Ascending aorta (tissue), 2 donors: ENCODE measurements around the gene HM13. TPM values are rescaled to one million over a fixed set of nuclear protein-coding genes. Genes with fewer than 3 reads are reported as not detected.

Source experiments
- DNase-seq, 2 donors: peaks; one replicate each; pipeline ENCODE4 v3.0.0-alpha.2; 2019; ENCODE audit warnings: low spot score in 2 of 2
- H3K27ac ChIP-seq, 2 donors: fragments of 200-600 bp; sonication (generic); one replicate each; pipeline ENCODE4 v1.5.1; 2016 to 2017; ENCODE audit warnings: mild to moderate bottlenecking in 1 of 2
- H3K27me3 ChIP-seq: fragments of 200-600 bp; sonication (generic); one replicate; pipeline ENCODE4 v1.5.1; 2017
- H3K36me3 ChIP-seq, 2 donors: fragments of 200-600 bp; sonication (generic); one replicate each; pipeline ENCODE4 v1.5.1; 2016
- H3K4me1 ChIP-seq, 2 donors: fragments of 200-600 bp; sonication (generic); one replicate each; pipeline ENCODE4 v1.5.1; 2016 to 2017; ENCODE audit warnings: mild to moderate bottlenecking in 1 of 2
- H3K4me3 ChIP-seq, 2 donors: fragments of 200-600 bp; sonication (generic); one replicate each; pipeline ENCODE4 v1.5.1; 2016 to 2017; ENCODE audit warnings: mild to moderate bottlenecking in 1 of 2
- H3K9me3 ChIP-seq, 2 donors: fragments of 200-600 bp; sonication (generic); one replicate each; pipeline ENCODE4 v1.5.1; 2016
- CTCF ChIP-seq, 3 experiments: fragments of 200-600 bp in 2 of 3; fragments of 450-650 bp in 1 of 3; sonication (generic) in 2 of 3; IDR thresholded peaks; one replicate each; pipeline ENCODE4 v1.5.1; 2016 to 2019; ENCODE audit warnings: antibody characterized with exemption in 3 of 3, mild to moderate bottlenecking in 1 of 3, moderate library complexity in 1 of 3
- intact Hi-C: fragments of 100-400 bp; cut with DNase I; formaldehyde crosslinking; loops from one replicate; pipeline ENCODE4 v1.15.1; 2023
- total RNA-seq: library from RNA; depleted of rRNA; stranded (reverse); fragments of >200 nt; gene quantifications from one replicate; pipeline ENCODE4 v1.1.0, GENCODE V29; 2016

The HM13 gene
- total RNA-seq, 1 donor from 2014 or later, result 84.9 TPM

- no peak overlapping the region for H3K4me3 ChIP-seq
- no peaks in the 10 kb centered on the region for H3K27me3 ChIP-seq
- DNase-seq, result no peak
- peaks cover 24 to 54% of the 10 kb centered on the region in 2 donors for H3K36me3 ChIP-seq
- H3K9me3 ChIP-seq, result no peaks in the 10 kb centered on the region
- intact Hi-C loops, result loop anchor here (5.0 kb wide), 2 partner anchors 248 to 278 kb away; no protein-coding TSS in a partner anchor
- H3K27ac ChIP-seq, result no peak overlapping the region
- H3K4me1 ChIP-seq, result peaks cover 10 to 27% of the 10 kb centered on the region in 2 donors
- no peak for TF ChIP-seq CTCF (IDR thresholded peaks at IDR 0.05)
These were observed 50.0 kb downstream of the HM13 start for GRCh38 chr20:31564284-31564683.

- H3K27ac ChIP-seq, result no peak overlapping the region
- no peak for DNase-seq
- no peak overlapping the region for H3K4me3 ChIP-seq
- H3K27me3 ChIP-seq, result no peaks in the 10 kb centered on the region
- no peak for TF ChIP-seq CTCF (IDR thresholded peaks at IDR 0.05)
- intact Hi-C loops, result no loop called here
- H3K36me3 ChIP-seq, result peaks cover 24 to 49% of the 10 kb centered on the region in 2 donors
- H3K9me3 ChIP-seq, result no peaks in the 10 kb centered on the region
- peaks cover 5 to 21% of the 10 kb centered on the region in 2 donors for H3K4me1 ChIP-seq
These were observed 51.6 kb downstream of the HM13 start for GRCh38 chr20:31565699-31566318.

GRCh38 chr20:31566319-31566657, 52.0 kb downstream of the HM13 start:
- no peak for DNase-seq
- no peak overlapping the region for H3K27ac ChIP-seq
- TF ChIP-seq CTCF (IDR thresholded peaks at IDR 0.05), result no peak
- peaks cover 1 to 18% of the 10 kb centered on the region in 2 donors for H3K4me1 ChIP-seq
- H3K9me3 ChIP-seq, result no peaks in the 10 kb centered on the region
- peaks cover 24 to 49% of the 10 kb centered on the region in 2 donors for H3K36me3 ChIP-seq
- H3K4me3 ChIP-seq, result no peak overlapping the region
- no peaks in the 10 kb centered on the region for H3K27me3 ChIP-seq
- intact Hi-C loops, result no loop called here

GRCh38 chr20:31566658-31567379, 52.6 kb downstream of the HM13 start:
- H3K27ac ChIP-seq, result no peak overlapping the region
- peaks cover 0 to 13% of the 10 kb centered on the region in 2 donors for H3K4me1 ChIP-seq
- intact Hi-C loops, result no loop called here
- H3K4me3 ChIP-seq, result no peak overlapping the region
- no peak for DNase-seq
- no peaks in the 10 kb centered on the region for H3K27me3 ChIP-seq
- H3K36me3 ChIP-seq, result peaks cover 24 to 44% of the 10 kb centered on the region in 2 donors
- no peak for TF ChIP-seq CTCF (IDR thresholded peaks at IDR 0.05)
- no peaks in the 10 kb centered on the region for H3K9me3 ChIP-seq

- Histone ChIP-seq H3K9me3 (no peaks in the 10 kb centered on the region), H3K4me3 (no peak overlapping the region), H3K27ac (no peak overlapping the region), H3K36me3 (peaks cover 21 to 38% of the 10 kb centered on the region in 2 donors), H3K27me3 (no peaks in the 10 kb centered on the region), H3K4me1 (peaks cover 3 to 16% of the 10 kb centered on the region in 2 donors)
- intact Hi-C loops, result no loop called here
- no peak for DNase-seq
- TF ChIP-seq CTCF (IDR thresholded peaks at IDR 0.05), result no peak
These were observed 53.1 kb downstream of the HM13 start for GRCh38 chr20:31567380-31567720.
